Tongue (tissue), 3 donors: ENCODE results near the gene AMMECR1L. TPM values are rescaled to one million over a fixed set of nuclear protein-coding genes. Genes with fewer than 3 reads are reported as not detected.
"Not testable (repeated sequence)": the region's sequence is repeated elsewhere in the genome, so short reads cannot be mapped to it uniquely, and the experiment has no call there.

Source experiments
- DNase-seq: peaks from one replicate; pipeline ENCODE4 v3.0.0-alpha.2; 2015
- small RNA-seq: library from RNA; depleted of rRNA; stranded (forward); fragments of <200 nt; gene quantifications from one replicate; pipeline ENCODE3, GENCODE V24; 2014; ENCODE audit warnings: low replicate concordance
- total RNA-seq: library from RNA; depleted of rRNA; stranded (reverse); fragments of >200 nt; gene quantifications from one replicate; pipeline ENCODE4 v1.2.3, GENCODE V29; 2014

AMMECR1L gene
- total RNA-seq, 1 donor from 2014 or later, result 14.2 TPM

GRCh38 chr2:127841466-127842178 lies 44.1 kb downstream of the AMMECR1L start:
- DNase-seq, result no peak

GRCh38 chr2:127840893-127841292 lies 44.9 kb downstream of the AMMECR1L start:
- DNase-seq, result no peak

- no peak for DNase-seq
Observed at GRCh38 chr2:127834951-127835350, 50.8 kb downstream of the AMMECR1L start.

- peak; percentile 8 for DNase-seq
Observed at GRCh38 chr2:127829845-127830246, 55.9 kb downstream of the AMMECR1L start.

- not testable (repeated sequence) for DNase-seq
Observed at GRCh38 chr2:127826708-127827107, 59.0 kb downstream of the AMMECR1L start.

GRCh38 chr2:127826047-127826446 lies 59.7 kb downstream of the AMMECR1L start:
- no peak for DNase-seq

GRCh38 chr2:127820080-127820668 lies 65.6 kb downstream of the AMMECR1L start:
- no peak for DNase-seq

GRCh38 chr2:127818794-127819425 lies 66.8 kb downstream of the AMMECR1L start:
- DNase-seq, result no peak

GRCh38 chr2:127818241-127818640 lies 67.5 kb downstream of the AMMECR1L start:
- DNase-seq, result no peak

- no peak for DNase-seq
Observed at GRCh38 chr2:127814677-127815076, 71.1 kb downstream of the AMMECR1L start.

GRCh38 chr2:127812441-127812840 lies 73.3 kb downstream of the AMMECR1L start:
- not testable (repeated sequence) for DNase-seq

Small RNAs within 50 kb of the gene (small RNA-seq; reads per million reads assigned to genes)
- gene AC012306.1 (not detected), gene RF00017 (not detected), gene RF00019 (not detected), gene RNU6-395P (not detected)

Other genes starting within 250 kb of the AMMECR1L start
- 0.31 TPM for gene GPR17, start 239.8 kb downstream of the AMMECR1L start, total RNA-seq
- 15.0 TPM for gene LIMS2, start 210.4 kb downstream of the AMMECR1L start, total RNA-seq
- 11.6 TPM for gene SFT2D3, start 184.5 kb downstream of the AMMECR1L start, total RNA-seq
- 54.8 TPM for gene WDR33, start 74.8 kb downstream of the AMMECR1L start, total RNA-seq
- 44.9 TPM for gene POLR2D, start 27.8 kb downstream of the AMMECR1L start, total RNA-seq
- 3.8 TPM for gene SAP130, start 142.1 kb upstream of the AMMECR1L start, total RNA-seq
- 57.2 TPM for gene UGGT1, start 205.2 kb upstream of the AMMECR1L start, total RNA-seq